ENCODE measurements around the gene TET2.
A peak's percentile ranks its signal among the peaks of the same experiment; 100 is the strongest.
"Not testable (repeated sequence)": the region's sequence is repeated elsewhere in the genome, so short reads cannot be mapped to it uniquely, and the experiment has no call there.

TET2 gene

DNA sequence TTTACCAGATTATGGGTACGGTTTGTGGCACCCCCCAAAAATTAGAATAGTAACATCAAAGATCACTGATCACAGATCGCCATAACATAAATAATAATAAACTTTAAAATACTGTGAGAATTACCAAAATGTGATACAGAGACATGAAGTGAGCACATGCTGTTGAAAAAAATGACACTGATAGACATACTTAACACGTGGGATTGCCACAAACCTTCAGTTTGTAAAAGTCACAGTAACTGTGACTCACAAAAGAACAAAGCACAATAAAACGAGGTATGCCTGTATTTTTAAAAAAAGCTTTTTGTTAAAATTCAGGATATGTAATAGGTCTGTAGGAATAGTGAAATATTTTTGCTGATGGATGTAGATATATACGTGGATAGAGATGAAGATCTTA, 93.4 kb downstream of the TET2 start:
- DNase-seq: no peak

- no peak for DNase-seq
These were observed 94.8 kb downstream of the TET2 start for GRCh38 chr4:105241451-105241850.

DNA sequence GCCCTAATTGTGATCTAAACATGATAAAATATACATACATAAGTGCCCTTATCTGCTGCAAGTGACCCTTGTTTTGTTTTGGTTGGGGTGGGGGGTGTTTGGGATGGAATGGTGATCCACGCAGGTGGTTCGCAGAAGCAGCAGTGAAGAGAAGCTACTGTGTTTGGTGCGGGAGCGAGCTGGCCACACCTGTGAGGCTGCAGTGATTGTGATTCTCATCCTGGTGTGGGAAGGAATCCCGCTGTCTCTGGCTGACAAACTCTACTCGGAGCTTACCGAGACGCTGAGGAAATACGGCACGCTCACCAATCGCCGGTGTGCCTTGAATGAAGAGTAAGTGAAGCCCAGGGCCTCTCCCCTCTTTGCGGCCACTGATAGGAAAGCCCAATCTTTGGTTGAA, 96.8 kb downstream of the TET2 start:
- no peak for DNase-seq

- no peak for DNase-seq
These were observed 100.0 kb downstream of the TET2 start for GRCh38 chr4:105246712-105247111.

DNA sequence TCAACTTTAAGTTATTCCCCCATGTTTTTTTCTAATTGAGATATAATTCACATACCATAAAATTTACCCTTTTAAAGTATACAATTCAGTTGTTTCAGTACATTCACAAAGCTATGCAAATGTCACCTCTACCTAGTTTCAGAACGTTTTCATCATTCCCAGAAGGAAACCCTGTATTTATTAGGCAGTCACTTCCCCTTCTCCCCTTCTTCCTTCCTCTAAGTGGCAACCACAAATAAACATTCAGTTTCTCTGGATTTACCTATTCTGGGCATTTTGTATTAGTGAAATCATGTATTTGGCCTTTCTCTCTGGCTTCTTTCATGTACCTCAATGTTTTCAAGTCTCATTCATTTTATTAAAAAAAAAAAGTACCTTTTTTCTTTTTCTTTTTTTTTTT, 101.9 kb downstream of the TET2 start:
- DNase-seq: no peak

GRCh38 chr4:105257817-105258495, 111.3 kb downstream of the TET2 start:
- DNase-seq: no peak

GRCh38 chr4:105265689-105266088, 119.0 kb downstream of the TET2 start:
- DNase-seq: no peak

GRCh38 chr4:105267280-105267679, 120.6 kb downstream of the TET2 start:
- no peak for DNase-seq

GRCh38 chr4:105272002-105272401, 125.3 kb downstream of the TET2 start:
- DNase-seq: no peak

- no peak for DNase-seq
These were observed 126.6 kb downstream of the TET2 start for GRCh38 chr4:105273230-105273629.

DNA sequence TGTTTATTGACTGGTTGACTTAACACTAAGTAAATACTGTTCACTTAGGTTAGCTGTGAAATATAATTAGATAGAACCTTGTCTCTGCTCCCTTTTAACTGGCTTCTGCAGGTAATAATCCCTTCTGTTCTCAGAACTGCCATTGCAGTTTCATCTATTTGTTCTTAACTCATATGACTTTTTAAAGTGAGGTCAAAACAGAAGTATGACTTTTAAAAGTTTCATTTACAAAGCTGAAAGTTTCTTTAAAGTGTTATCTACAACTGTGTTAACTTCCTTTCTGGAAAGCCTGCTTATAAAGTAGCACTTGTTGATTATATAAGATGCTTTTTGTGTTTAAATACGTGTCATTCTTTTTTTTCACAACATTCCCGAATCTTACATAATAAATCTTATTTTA, 127.4 kb downstream of the TET2 start:
- no peak for DNase-seq

GRCh38 chr4:105274504-105274903, 127.8 kb downstream of the TET2 start:
- DNase-seq: no peak

- no peak for DNase-seq
These were observed 129.9 kb downstream of the TET2 start for GRCh38 chr4:105276361-105277104.

- DNase-seq: peak; percentile 52
These were observed 131.0 kb downstream of the TET2 start for GRCh38 chr4:105277702-105278101.

GRCh38 chr4:105279314-105279713, 132.6 kb downstream of the TET2 start:
- DNase-seq: no peak

DNA sequence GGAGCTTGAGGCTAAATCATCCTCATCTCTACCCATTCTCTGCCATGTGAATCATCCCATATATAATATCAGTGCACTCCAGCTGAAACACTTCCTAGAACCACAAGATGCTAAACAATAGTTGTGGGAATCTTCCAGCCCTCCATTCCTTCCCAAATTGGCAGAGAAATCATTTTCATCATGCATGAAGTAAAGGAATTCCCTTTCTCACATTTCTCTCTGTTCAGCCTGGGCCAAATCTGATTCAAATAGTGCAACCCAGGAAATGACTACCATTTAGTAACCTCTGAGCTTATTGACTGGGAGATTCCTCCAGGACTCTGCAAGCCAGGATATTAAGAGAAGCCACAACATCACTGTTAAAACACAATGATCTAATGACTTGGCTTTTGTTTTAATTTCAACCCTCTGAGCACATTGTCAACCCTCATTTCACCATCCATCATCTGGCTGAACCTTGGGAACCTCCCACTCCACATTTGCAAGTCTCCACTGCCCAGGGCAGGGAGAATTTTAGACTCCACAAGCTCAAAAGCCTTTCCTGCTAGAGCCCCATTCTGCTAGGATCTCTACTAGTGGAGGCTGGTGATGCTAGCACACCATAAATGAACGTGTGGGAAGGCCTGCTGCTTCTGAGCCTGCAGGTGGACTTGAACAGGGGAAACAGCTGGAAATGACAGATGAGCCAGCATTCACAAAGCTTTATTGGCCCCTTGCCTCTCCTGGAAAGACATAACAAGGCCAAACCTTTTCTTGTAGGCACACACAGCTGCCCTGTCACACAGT, 133.9 kb downstream of the TET2 start:
- DNase-seq: no peak

DNA sequence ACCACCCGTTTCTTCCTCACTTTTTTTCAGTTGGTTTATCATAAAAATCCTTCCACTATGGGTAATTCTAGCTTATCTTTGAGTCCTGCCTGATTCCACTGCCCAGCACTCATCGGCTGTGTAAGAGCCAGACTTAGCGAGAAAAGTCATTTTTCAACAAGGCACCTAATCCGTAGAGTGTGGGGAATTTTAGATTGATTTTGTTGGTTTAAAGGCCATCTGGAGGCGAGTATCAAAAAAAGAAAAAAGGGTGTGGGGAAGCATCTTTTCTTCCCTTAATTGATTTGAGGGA, 134.4 kb downstream of the TET2 start:
- DNase-seq: no peak

DNA sequence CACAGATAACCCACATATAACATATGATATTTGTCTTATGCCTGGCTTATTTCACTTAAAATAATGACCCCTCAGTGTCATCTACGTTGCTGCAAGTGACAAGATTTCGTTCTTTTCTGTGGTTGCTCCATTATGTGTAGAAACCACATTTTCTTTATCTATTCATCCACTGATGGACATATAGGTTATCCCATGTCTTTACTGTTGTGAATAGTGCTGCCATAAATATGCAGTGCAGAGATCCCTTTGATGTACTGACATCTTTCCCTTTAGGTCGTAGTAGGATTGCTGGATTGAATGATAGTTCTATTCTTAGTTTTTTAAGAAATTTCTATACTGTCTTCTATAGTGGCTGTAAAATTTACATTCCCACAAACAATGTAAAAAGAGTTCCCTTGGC, 135.8 kb downstream of the TET2 start:
- no peak for DNase-seq

- no peak for DNase-seq
These were observed 136.8 kb downstream of the TET2 start for GRCh38 chr4:105283501-105283900.

DNA sequence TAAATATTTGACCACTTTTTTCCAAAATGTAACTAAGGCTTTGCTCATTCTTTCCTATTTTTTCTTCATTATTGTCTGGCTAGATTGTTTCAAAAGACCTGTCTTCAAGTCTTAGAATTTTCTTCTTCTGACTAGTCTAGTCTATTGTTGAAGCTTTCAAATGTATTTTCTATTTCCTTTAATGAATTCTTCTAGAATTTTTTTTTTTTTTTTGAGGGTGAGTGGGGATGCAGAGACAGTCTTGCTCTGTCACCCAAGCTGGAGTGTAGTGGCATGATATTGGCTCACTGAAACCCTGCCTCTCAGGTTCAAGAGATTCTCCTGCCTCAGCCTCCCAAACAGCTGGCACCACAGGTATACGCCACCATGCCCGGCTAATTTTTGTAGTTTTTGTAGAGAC, 141.4 kb downstream of the TET2 start:
- no peak for DNase-seq

GRCh38 chr4:105291925-105292324, 145.2 kb downstream of the TET2 start:
- no peak for DNase-seq

DNA sequence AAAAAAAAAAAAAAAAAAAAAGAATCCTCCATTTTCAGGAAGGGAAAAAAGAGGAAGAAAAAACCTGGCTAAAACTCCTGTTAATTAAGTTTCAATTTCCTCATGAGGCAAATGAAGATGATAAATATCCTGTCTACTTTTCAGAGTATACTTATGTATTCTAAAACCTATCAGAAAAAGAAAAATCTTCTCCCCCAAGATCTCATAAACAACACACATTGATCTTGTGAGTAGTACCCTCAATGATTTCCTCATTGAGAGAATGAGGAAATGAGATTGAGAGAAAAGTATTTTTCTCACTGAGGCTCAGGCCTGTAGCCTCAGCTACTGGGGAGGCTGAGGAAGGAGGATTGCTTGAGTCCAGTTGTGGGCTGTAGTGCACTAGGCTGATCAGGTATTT, 146.7 kb downstream of the TET2 start:
- DNase-seq: no peak

- DNase-seq: no peak
These were observed 150.0 kb downstream of the TET2 start for GRCh38 chr4:105296672-105297071.

GRCh38 chr4:105299027-105299426, 152.4 kb downstream of the TET2 start:
- DNase-seq: not testable (repeated sequence)
